ENCODE results near the gene OR7C2. TPM values are rescaled to one million over a fixed set of nuclear protein-coding genes. Genes with fewer than 3 reads are reported as not detected.

The OR7C2 gene
- total and polyA plus RNA-seq, 9 donors, result not detected

DNA sequence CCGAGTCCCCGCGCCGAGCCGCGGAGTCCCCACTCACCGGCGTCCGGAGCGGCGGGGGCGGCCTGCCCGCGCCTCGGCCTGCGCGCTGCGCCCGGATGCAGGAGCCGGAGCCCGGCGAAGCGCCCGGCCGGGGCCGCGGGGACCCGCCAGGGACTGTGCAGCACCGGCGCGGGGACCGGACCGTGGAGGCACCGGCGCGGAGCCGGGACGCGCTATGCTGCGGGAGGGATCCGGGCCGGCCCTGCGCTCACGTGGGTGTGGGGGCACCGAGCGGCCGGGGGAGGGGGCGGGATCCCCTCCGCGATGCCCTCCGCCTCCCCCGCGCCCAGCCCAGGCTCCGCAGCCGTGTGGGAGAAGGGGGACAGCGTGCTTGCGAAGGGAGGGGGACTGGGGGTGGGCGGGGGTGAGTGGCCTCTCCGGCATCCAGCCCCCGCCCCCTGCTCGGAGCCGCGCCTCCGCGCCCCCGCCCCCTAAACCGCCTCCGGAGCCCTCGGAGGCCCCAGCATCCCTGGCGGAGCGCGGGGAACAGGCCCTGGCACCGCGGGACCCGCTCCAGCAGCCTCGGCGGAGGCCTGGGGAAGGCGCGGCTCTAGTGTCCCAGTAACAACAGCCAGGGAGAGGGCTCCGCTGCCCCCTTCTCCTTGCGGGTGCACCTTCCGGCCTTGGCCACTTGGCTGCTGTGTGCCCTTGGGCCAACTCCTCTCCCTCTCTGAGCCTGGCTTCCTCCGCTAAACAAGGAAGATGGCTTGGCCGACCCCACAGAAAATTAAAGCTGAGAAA is 38.4 kb downstream of the OR7C2 start, which contains the start of gene SLC1A6:
SLC1A6 (minus strand) TSS at position 389 of the 780 bp plus-strand sequence. CDS start 6,954 bp downstream, outside the sequence.
- H3K27me3 ChIP-seq, result no peaks in the 10 kb centered on the region
- TF ChIP-seq POLR2A (IDR thresholded peaks at IDR 0.05), result no peak
- no peak for TF ChIP-seq EP300 (IDR thresholded peaks at IDR 0.05)
- TF ChIP-seq, protein P1, sequence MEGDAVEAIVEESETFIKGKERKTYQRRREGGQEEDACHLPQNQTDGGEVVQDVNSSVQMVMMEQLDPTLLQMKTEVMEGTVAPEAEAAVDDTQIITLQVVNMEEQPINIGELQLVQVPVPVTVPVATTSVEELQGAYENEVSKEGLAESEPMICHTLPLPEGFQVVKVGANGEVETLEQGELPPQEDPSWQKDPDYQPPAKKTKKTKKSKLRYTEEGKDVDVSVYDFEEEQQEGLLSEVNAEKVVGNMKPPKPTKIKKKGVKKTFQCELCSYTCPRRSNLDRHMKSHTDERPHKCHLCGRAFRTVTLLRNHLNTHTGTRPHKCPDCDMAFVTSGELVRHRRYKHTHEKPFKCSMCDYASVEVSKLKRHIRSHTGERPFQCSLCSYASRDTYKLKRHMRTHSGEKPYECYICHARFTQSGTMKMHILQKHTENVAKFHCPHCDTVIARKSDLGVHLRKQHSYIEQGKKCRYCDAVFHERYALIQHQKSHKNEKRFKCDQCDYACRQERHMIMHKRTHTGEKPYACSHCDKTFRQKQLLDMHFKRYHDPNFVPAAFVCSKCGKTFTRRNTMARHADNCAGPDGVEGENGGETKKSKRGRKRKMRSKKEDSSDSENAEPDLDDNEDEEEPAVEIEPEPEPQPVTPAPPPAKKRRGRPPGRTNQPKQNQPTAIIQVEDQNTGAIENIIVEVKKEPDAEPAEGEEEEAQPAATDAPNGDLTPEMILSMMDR (IDR thresholded peaks at IDR 0.05), result no peak
- 0 to 2% (median 0%) methylated on average over 38 to 80 of the region's 84 CpGs for WGBS, 3 donors
- no peak within 1 kb of the TSS for H3K27ac ChIP-seq
- intact Hi-C loops (cut with DNase I), result loop anchor here in 1 of 4 donors (5.0 kb wide), 1 partner anchor 1442 kb away; no protein-coding TSS in a partner anchor
- H3K9me3 ChIP-seq, result no peaks in the 10 kb centered on the region
- no peaks in the 10 kb centered on the region for H3K4me1 ChIP-seq (ENCODE audit: insufficient read depth)
- no peaks in the 10 kb centered on the region for H3K36me3 ChIP-seq
- DNase-seq, result no peak
- H3K4me3 ChIP-seq, result no peak within 1 kb of the TSS

DNA sequence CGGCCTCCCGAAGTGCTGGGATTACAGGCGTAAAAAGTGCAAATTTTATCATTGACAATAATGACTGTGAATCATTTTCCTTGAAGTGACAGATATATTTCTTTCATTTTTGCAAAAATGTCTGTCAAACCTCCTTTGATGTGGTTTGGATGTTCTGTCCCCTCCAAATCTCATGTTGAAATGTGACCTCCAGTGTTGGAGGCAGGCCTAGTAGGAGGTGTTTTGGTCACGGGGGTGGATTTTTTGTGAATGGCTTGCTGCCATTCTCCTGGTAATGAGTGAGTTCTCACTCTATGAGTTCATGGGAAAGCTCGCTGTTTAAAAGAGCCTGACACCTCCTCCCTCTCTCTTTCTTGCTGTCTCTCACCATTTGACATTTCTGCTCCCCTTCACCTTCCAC is 43.8 kb downstream of the OR7C2 start:
- no peaks in the 10 kb centered on the region for H3K27me3 ChIP-seq

More for the DNA sequence above, 43.8 kb downstream of the OR7C2 start:
- intact Hi-C loops (cut with DNase I), result no loop called here
- no peak overlapping the region for H3K27ac ChIP-seq
- no peak overlapping the region for H3K4me3 ChIP-seq
- TF ChIP-seq POLR2A (IDR thresholded peaks at IDR 0.05) (no peak), EP300 (IDR thresholded peaks at IDR 0.05) (no peak)
- TF ChIP-seq, protein P1 (IDR thresholded peaks at IDR 0.05), result no peak
- no peaks in the 10 kb centered on the region for H3K4me1 ChIP-seq (ENCODE audit: insufficient read depth)
- H3K9me3 ChIP-seq, result no peaks in the 10 kb centered on the region
- 52 to 62% (median 55%) methylated on average over 5 of the region's 5 CpGs for WGBS, 3 donors
- no peaks in the 10 kb centered on the region for H3K36me3 ChIP-seq
- DNase-seq, result no peak

Other genes with a start within 250 kb of the OR7C2 start
- 1 to 10 TPM in 4 of 7 donors, under 1 TPM in 3; 0.45 to 4.2 (median 1.0) TPM for gene ADGRE2, start 162.9 kb upstream of the OR7C2 start, total RNA-seq
- gene ADGRE2, start 162.9 kb upstream of the OR7C2 start, polyA plus RNA-seq, result 1 to 10 TPM in 1 of 2 donors, under 1 TPM in 1; 0.24 to 1.8 TPM
- under 1 TPM in 2 of 7 donors, not detected in 5; 0.12 TPM for gene OR7A5, start 106.3 kb upstream of the OR7C2 start, total RNA-seq
- gene OR7A5, start 106.3 kb upstream of the OR7C2 start, polyA plus RNA-seq, result not detected
- under 1 TPM in 1 of 7 donors, not detected in 6; 0.05 TPM for gene OR7C1, start 106.3 kb upstream of the OR7C2 start, total RNA-seq
- under 1 TPM in 1 of 2 donors, not detected in 1; 0.13 TPM for gene OR7C1, start 106.3 kb upstream of the OR7C2 start, polyA plus RNA-seq
- gene OR7A10, start 92.6 kb upstream of the OR7C2 start, total RNA-seq, result not detected
- not detected for gene OR7A10, start 92.6 kb upstream of the OR7C2 start, polyA plus RNA-seq
- gene OR7A17, start 55.4 kb upstream of the OR7C2 start, total RNA-seq, result not detected
- not detected for gene OR7A17, start 55.4 kb upstream of the OR7C2 start, polyA plus RNA-seq
- gene SLC1A6, start 38.4 kb downstream of the OR7C2 start, total RNA-seq, result not detected
- gene SLC1A6, start 38.4 kb downstream of the OR7C2 start, polyA plus RNA-seq, result under 1 TPM in 1 of 2 donors, not detected in 1; 0.08 TPM
- not detected for gene CASP14, start 108.0 kb downstream of the OR7C2 start, total RNA-seq
- not detected for gene CASP14, start 108.0 kb downstream of the OR7C2 start, polyA plus RNA-seq
- not detected for gene OR1I1, start 140.7 kb downstream of the OR7C2 start, total RNA-seq
- not detected for gene OR1I1, start 140.7 kb downstream of the OR7C2 start, polyA plus RNA-seq
- gene SYDE1, start 165.9 kb downstream of the OR7C2 start, total RNA-seq, result 10 to 100 TPM; 22.2 to 61.9 (median 43.5) TPM
- gene SYDE1, start 165.9 kb downstream of the OR7C2 start, polyA plus RNA-seq, result 10 to 100 TPM in 1 of 2 donors, 1 to 10 TPM in 1; 9.4 to 22.9 TPM

Measured in ovary (tissue), 9 donors.